Epithelial cell of prostate (primary cell): ENCODE data around the gene FKBP14.
"Not testable (repeated sequence)": the region's sequence is repeated elsewhere in the genome, so short reads cannot be mapped to it uniquely, and the experiment has no call there.

Source experiments
- DNase-seq: peaks from one replicate; pipeline ENCODE4 v3.0.0-alpha.2; 2011; ENCODE audit warnings: low read depth, low spot score
- H3K27ac ChIP-seq: fragments of 450-650 bp; 2 replicates; pipeline ENCODE4 v1.5.1; 2017; ENCODE audit warnings: mild to moderate bottlenecking

FKBP14 gene

GRCh38 chr7:29968683-29969395 is 57.7 kb downstream of the FKBP14 start:
- no peak overlapping the region for H3K27ac ChIP-seq

GRCh38 chr7:29965030-29965429 is 61.5 kb downstream of the FKBP14 start:
- no peak overlapping the region for H3K27ac ChIP-seq
- DNase-seq: no peak

More at GRCh38 chr7:29968683-29969395, 57.7 kb downstream of the FKBP14 start:
- no peak for DNase-seq

- no peak for DNase-seq
- no peak overlapping the region for H3K27ac ChIP-seq
Measured at GRCh38 chr7:29962035-29962434, 64.5 kb downstream of the FKBP14 start.

- DNase-seq, H3K27ac ChIP-seq: not testable (repeated sequence)
Measured at GRCh38 chr7:29961611-29962010, 64.9 kb downstream of the FKBP14 start.
